GM18505 (cell line): ENCODE measurements around the gene VPS54.
"Not testable (repeated sequence)": the region's sequence is repeated elsewhere in the genome, so short reads cannot be mapped to it uniquely, and the experiment has no call there.

ENCODE experiments used
- ATAC-seq: cut with Tn5 transposase; IDR thresholded peaks from one replicate; pipeline ENCODE4 v1.9.1; 2021; ENCODE audit not compliant: unreplicated experiment
- POLR2A ChIP-seq: IDR thresholded peaks from 4 replicates; pipeline ENCODE4 v1.6.1; 2011; ENCODE audit warnings: borderline replicate concordance; ENCODE audit not compliant: insufficient read depth, insufficient read length; ENCODE audit errors: extremely low read depth

Gene VPS54

GRCh38 chr2:63850649-63851048, 168.6 kb downstream of the VPS54 start:
- no peak for TF ChIP-seq POLR2A
- no peak for ATAC-seq

GRCh38 chr2:63850204-63850571, 169.0 kb downstream of the VPS54 start:
- ATAC-seq = no peak
- TF ChIP-seq POLR2A = no peak

- no peak for ATAC-seq
- no peak for TF ChIP-seq POLR2A
Measured at GRCh38 chr2:63849381-63850203, 169.6 kb downstream of the VPS54 start.

GRCh38 chr2:63847571-63847970, 171.7 kb downstream of the VPS54 start:
- not testable (repeated sequence) for ATAC-seq

GRCh38 chr2:63846487-63846886, 172.7 kb downstream of the VPS54 start:
- ATAC-seq = no peak
- TF ChIP-seq POLR2A = no peak

- no peak for ATAC-seq
- no peak for TF ChIP-seq POLR2A
Measured at GRCh38 chr2:63845866-63846265, 173.4 kb downstream of the VPS54 start.

- ATAC-seq = no peak
- no peak for TF ChIP-seq POLR2A
Measured at GRCh38 chr2:63844616-63845015, 174.6 kb downstream of the VPS54 start.

- no peak for ATAC-seq
- no peak for TF ChIP-seq POLR2A
Measured at GRCh38 chr2:63843791-63844190, 175.4 kb downstream of the VPS54 start.

GRCh38 chr2:63843093-63843492, 176.1 kb downstream of the VPS54 start:
- TF ChIP-seq POLR2A = no peak
- no peak for ATAC-seq

- no peak for ATAC-seq
- no peak for TF ChIP-seq POLR2A
Measured at GRCh38 chr2:63842149-63843061, 176.8 kb downstream of the VPS54 start.
